A673 (cell line): ENCODE measurements around the gene DLL1. TPM values are rescaled to one million over a fixed set of nuclear protein-coding genes. Genes with fewer than 3 reads are reported as not detected.

Source experiments
- BruUV-seq: library from RNA; stranded (reverse); fragments of 400-500 nt; replicated peaks from 2 replicates; lab custom pipeline; 2021; lab: Mats Ljungman, UMichigan
- CTCF ChIA-PET: fragments of 300-600 bp; sonication (Branson Sonifier 250); formaldehyde crosslinking; loops from one replicate; lab custom pipeline; 2022; ENCODE audit warnings: antibody characterized with exemption; lab: Charles Lee
- POLR2A ChIA-PET: fragments of 300-600 bp; sonication (Branson Sonifier 250); formaldehyde crosslinking; loops from one replicate; lab custom pipeline; 2022; ENCODE audit warnings: antibody characterized with exemption; ENCODE audit not compliant: low non-redundant PET; lab: Charles Lee
- DNase-seq: peaks from one replicate; pipeline ENCODE4 v3.0.0-alpha.2; 2015; ENCODE audit warnings: low spot score
- H3K27ac ChIP-seq: fragments of 200-600 bp; sonication (generic); 2 replicates; pipeline ENCODE4 v1.5.1; 2016; ENCODE audit warnings: mixed run types, low read depth, mild to moderate bottlenecking, mixed read lengths, antibody characterized with exemption, low read length; ENCODE audit not compliant: poor library complexity, severe bottlenecking
- H3K27me3 ChIP-seq: fragments of 200-600 bp; sonication (generic); replicated peaks from 2 replicates; pipeline ENCODE4 v1.6.1; 2017; ENCODE audit warnings: mixed run types, low read depth, mild to moderate bottlenecking, mixed read lengths, antibody characterized with exemption, low read length; ENCODE audit not compliant: insufficient read depth, poor library complexity
- H3K36me3 ChIP-seq: fragments of 200-600 bp; sonication (generic); 2 replicates; pipeline ENCODE4 v1.6.1; 2016; ENCODE audit warnings: mixed run types, mild to moderate bottlenecking, mixed read lengths, antibody characterized with exemption, low read length; ENCODE audit not compliant: insufficient read depth, poor library complexity, severe bottlenecking
- H3K4me1 ChIP-seq: fragments of 200-600 bp; sonication (generic); 2 replicates; pipeline ENCODE4 v1.6.1; 2017; ENCODE audit warnings: mixed run types, mild to moderate bottlenecking, mixed read lengths, antibody characterized with exemption, low read length; ENCODE audit not compliant: insufficient read depth, poor library complexity, severe bottlenecking
- H3K4me3 ChIP-seq: fragments of 200-600 bp; sonication (generic); 2 replicates; pipeline ENCODE4 v1.5.1; 2016; ENCODE audit warnings: low read depth, mixed run types, mild to moderate bottlenecking, mixed read lengths, low read length; ENCODE audit not compliant: poor library complexity, severe bottlenecking
- H3K9me3 ChIP-seq: fragments of 200-600 bp; sonication (generic); 2 replicates; pipeline ENCODE4 v1.6.1; 2016; ENCODE audit warnings: mixed run types, low read depth, mild to moderate bottlenecking, mixed read lengths, antibody characterized with exemption, low read length; ENCODE audit not compliant: poor library complexity, severe bottlenecking
- EZH2 ChIP-seq: fragments of 200-600 bp; sonication (generic); IDR thresholded peaks from 2 replicates; pipeline ENCODE4 v1.6.1; 2017; ENCODE audit warnings: borderline replicate concordance, low read depth, mild to moderate bottlenecking, mixed read lengths, antibody characterized with exemption, low read length; ENCODE audit not compliant: poor library complexity, severe bottlenecking
- intact Hi-C: fragments of 100-400 bp; cut with micrococcal nuclease; formaldehyde crosslinking; loops from one replicate; pipeline ENCODE4 v1.10.0; 2022; ENCODE audit not compliant: unreplicated experiment
- total RNA-seq: library from RNA; stranded (reverse); gene quantifications from 2 replicates; pipeline ENCODE4 v1.2.3, GENCODE V29; 2021
- TF ChIP-seq, protein P1 (sequence below): fragments of 300-800, 200-600 bp; sonication (generic); conservative IDR thresholded peaks from 2 replicates; pipeline ENCODE4 v1.5.1; 2017; ENCODE audit warnings: low read depth, mild to moderate bottlenecking, antibody characterized with exemption, low read length, moderate library complexity, mixed read lengths

DLL1 gene
- total RNA-seq, 1 experiment from 2014 or later, result 1.2 TPM

DNA sequence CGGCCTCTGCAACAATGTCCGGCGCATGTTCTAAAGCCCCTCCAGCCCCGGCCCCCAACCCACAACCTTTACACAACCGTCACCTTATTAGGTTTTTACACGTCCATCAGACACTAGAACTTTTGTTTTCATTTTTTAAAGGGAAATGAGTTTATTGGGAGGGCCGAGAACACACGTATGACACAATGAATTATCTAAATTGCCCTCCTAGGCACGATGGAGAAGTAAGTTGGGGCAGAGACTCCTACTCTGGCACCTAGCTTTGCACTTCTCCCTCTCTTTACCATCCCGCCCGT is 1.2 kb upstream of the DLL1 start:
- TF ChIP-seq, protein P1, sequence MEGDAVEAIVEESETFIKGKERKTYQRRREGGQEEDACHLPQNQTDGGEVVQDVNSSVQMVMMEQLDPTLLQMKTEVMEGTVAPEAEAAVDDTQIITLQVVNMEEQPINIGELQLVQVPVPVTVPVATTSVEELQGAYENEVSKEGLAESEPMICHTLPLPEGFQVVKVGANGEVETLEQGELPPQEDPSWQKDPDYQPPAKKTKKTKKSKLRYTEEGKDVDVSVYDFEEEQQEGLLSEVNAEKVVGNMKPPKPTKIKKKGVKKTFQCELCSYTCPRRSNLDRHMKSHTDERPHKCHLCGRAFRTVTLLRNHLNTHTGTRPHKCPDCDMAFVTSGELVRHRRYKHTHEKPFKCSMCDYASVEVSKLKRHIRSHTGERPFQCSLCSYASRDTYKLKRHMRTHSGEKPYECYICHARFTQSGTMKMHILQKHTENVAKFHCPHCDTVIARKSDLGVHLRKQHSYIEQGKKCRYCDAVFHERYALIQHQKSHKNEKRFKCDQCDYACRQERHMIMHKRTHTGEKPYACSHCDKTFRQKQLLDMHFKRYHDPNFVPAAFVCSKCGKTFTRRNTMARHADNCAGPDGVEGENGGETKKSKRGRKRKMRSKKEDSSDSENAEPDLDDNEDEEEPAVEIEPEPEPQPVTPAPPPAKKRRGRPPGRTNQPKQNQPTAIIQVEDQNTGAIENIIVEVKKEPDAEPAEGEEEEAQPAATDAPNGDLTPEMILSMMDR, result peak; percentile 2; the same call in 1 of the 2 replicates
- TF ChIP-seq EZH2, result peak; percentile 56
- H3K36me3 ChIP-seq, result no peaks in the 10 kb centered on the region
- no peaks in the 10 kb centered on the region for H3K9me3 ChIP-seq
- ChIA-PET CTCF (no interaction called here), POLR2A (no interaction called here)
- H3K27ac ChIP-seq, result no peak overlapping the region
- DNase-seq, result no peak
- H3K27me3 ChIP-seq, result peaks cover 85% of the 10 kb centered on the region
- H3K4me3 ChIP-seq, result peak overlapping the region; percentile 76
- BruUV-seq, result no TSS peak
- intact Hi-C loops, result loop anchor here (2.0 to 10.0 kb wide), 4 partner anchors 223 to 501 kb away; no protein-coding TSS in a partner anchor
- peaks cover 28% of the 10 kb centered on the region for H3K4me1 ChIP-seq

DNA sequence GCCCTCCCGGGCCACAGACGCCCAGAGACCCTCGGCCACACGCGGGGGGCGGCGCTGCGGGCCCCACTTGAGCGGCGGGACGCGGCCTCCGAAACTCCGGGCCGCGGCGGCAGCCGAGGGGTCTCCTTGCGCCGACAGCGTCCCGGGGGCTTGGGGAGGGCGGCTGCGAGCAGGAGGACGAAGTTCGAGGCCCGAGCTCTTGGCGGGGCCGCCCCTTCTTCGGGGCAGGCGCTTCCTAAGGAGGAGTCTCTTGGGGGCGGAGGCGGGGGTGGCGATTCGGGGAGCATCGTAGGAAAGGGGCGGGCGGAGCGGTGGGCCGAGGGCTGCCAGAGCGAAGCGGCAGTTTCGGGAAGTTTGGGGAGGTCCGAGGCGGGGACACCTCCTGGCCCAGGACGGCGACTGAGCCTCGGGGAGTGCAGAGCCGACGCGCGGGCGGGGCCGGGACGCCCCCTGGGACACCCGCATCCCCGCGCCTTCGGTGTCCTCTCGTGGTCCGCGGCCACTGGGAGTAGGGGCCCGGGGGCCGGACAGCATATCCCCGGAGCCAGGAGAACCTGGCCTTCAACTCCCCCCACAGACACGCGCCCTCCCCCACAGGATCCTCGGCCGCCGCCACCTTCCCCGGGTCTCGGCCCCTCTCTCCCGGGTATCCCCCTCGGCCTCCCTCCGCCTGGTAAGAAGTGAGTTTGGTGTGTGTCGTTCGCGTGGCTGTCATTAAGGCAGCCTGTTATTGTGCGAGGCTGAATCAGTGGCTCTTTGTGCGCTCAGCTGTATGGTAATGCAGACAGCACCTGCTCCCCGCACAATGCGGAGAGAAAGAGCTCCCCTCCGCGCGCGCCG is 613 bp upstream of the DLL1 start:
- H3K4me1 ChIP-seq, result peaks cover 34% of the 10 kb centered on the region
- TF ChIP-seq, protein P1, result 0 out of 2 replicates have a peak, but pooled peaks have one; percentile 20
- no peak for TF ChIP-seq EZH2
- intact Hi-C loops, result loop anchor here (2.0 to 10.0 kb wide), 4 partner anchors 223 to 501 kb away; no protein-coding TSS in a partner anchor
- H3K27ac ChIP-seq, result no peak overlapping the region
- no peaks in the 10 kb centered on the region for H3K36me3 ChIP-seq
- ChIA-PET CTCF (interaction anchor here (0.5 kb wide), 1 partner anchor 10 kb away, joined by 3 read pairs; no protein-coding TSS in a partner anchor), POLR2A (no interaction called here)
- H3K9me3 ChIP-seq, result no peaks in the 10 kb centered on the region
- DNase-seq, result peak; percentile 62
- peak overlapping the region; percentile 76 for H3K4me3 ChIP-seq
- peaks cover 79% of the 10 kb centered on the region for H3K27me3 ChIP-seq
- no TSS peak for BruUV-seq

GRCh38 chr6:170289951-170290295 is 955 bp downstream of the DLL1 start:
- H3K4me3 ChIP-seq, result peak overlapping the region; percentile 76
- H3K27me3 ChIP-seq, result peaks cover 64% of the 10 kb centered on the region
- H3K4me1 ChIP-seq, result peaks cover 32% of the 10 kb centered on the region
- ChIA-PET CTCF (no interaction called here), POLR2A (no interaction called here)
- no peak for TF ChIP-seq EZH2
- TF ChIP-seq, protein P1, result no peak
- H3K36me3 ChIP-seq, result no peaks in the 10 kb centered on the region
- DNase-seq, result no peak
- H3K27ac ChIP-seq, result no peak overlapping the region
- BruUV-seq, result no TSS peak
- H3K9me3 ChIP-seq, result no peaks in the 10 kb centered on the region
- intact Hi-C loops, result loop anchor here (10.0 kb wide), 2 partner anchors 225 to 345 kb away; no protein-coding TSS in a partner anchor
